Thyroid gland (tissue), 4 donors: ENCODE results near the gene GBE1.

Source experiments
- CTCF ChIP-seq, 6 experiments: fragments of 200-600 bp in 3 of 6; fragments of 450-650 bp in 3 of 6; sonication (generic) in 3 of 6; IDR thresholded peaks; one replicate each; pipeline ENCODE4 v1.5.1; 2016 to 2019; ENCODE audit warnings: antibody characterized with exemption in 6 of 6, mild to moderate bottlenecking in 2 of 6, inconsistent platforms in 1 of 6, moderate library complexity in 1 of 6
- POLR2A ChIP-seq, 2 donors: fragments of 450-650 bp; IDR thresholded peaks; one replicate each; pipeline ENCODE4 v1.6.1; 2017; ENCODE audit warnings: antibody characterized with exemption in 2 of 2, mild to moderate bottlenecking in 2 of 2, moderate library complexity in 1 of 2

- TF ChIP-seq CTCF (IDR thresholded peaks at IDR 0.05) (no peak), POLR2A (IDR thresholded peaks at IDR 0.05) (no peak)
Measured at GRCh38 chr3:81518945-81519344, 242.5 kb downstream of the GBE1 start.
